Naive thymus-derived CD4-positive, alpha-beta T cell (primary cell): Measurements from ENCODE around the gene BATF3. TPM values are rescaled to one million over a fixed set of nuclear protein-coding genes. Genes with fewer than 3 reads are reported as not detected.

Experiments
- ATAC-seq: fragments of 150-1000 bp; cut with Tn5 transposase; 2 replicates; pipeline ENCODE4 v1.10.0; 2021; ENCODE audit warnings: mild to moderate bottlenecking, moderate library complexity
- CTCF ChIA-PET: fragments of 350-600 bp; sonication (Branson Sonifier 250); formaldehyde crosslinking; loops from one replicate; lab custom pipeline; 2021; ENCODE audit warnings: antibody characterized with exemption; lab: Charles Lee
- POLR2A ChIA-PET: fragments of 350-600 bp; sonication (Branson Sonifier 250); formaldehyde crosslinking; loops from one replicate; lab custom pipeline; 2021; ENCODE audit warnings: antibody characterized with exemption, inconsistent platforms; lab: Charles Lee
- DNase-seq, 9 donors: peaks; one replicate each; pipeline versions ENCODE4 v3.0.0 to v3.0.0-alpha.2; 2020 to 2022; ENCODE audit warnings: mixed read lengths in 1 of 9
- H3K27ac ChIP-seq: one replicate; pipeline ENCODE4 v1.7.0; 2013; ENCODE audit warnings: mild to moderate bottlenecking, low read depth, low read length, moderate library complexity
- H3K27me3 ChIP-seq, 2 donors: one replicate each; pipeline ENCODE4 v1.7.0; 2013; ENCODE audit warnings: low read length in 2 of 2, mild to moderate bottlenecking in 2 of 2, moderate library complexity in 2 of 2; ENCODE audit not compliant: control insufficient read depth in 2 of 2, insufficient read depth in 2 of 2
- H3K36me3 ChIP-seq, 3 experiments: 1 replicate in 2 of 3; 2 replicates in 1 of 3; pipeline ENCODE4 v1.7.0; 2013; ENCODE audit warnings: low read length in 3 of 3, mild to moderate bottlenecking in 3 of 3, moderate library complexity in 1 of 3; ENCODE audit not compliant: insufficient read depth in 3 of 3, control insufficient read depth in 2 of 3
- H3K4me1 ChIP-seq, 2 donors: one replicate each; pipeline ENCODE4 v1.7.0; 2013; ENCODE audit warnings: low read length in 2 of 2, mild to moderate bottlenecking in 2 of 2, moderate library complexity in 1 of 2; ENCODE audit not compliant: control insufficient read depth in 2 of 2, insufficient read depth in 2 of 2
- H3K4me3 ChIP-seq: 2 replicates; pipeline ENCODE4 v1.7.0; 2013; ENCODE audit warnings: mild to moderate bottlenecking, low read length
- H3K9me3 ChIP-seq, 3 experiments: 1 replicate in 2 of 3; 2 replicates in 1 of 3; pipeline ENCODE4 v1.7.0; 2013; ENCODE audit warnings: low read length in 3 of 3; ENCODE audit not compliant: control insufficient read depth in 2 of 3
- H3K27ac Mint-ChIP-seq, 9 donors: one replicate each; pipeline ENCODE4 v1.8.0; 2020 to 2022; ENCODE audit warnings: mixed read lengths in 9 of 9, mild to moderate bottlenecking in 8 of 9, moderate library complexity in 5 of 9, inconsistent platforms in 2 of 9
- H3K27me3 Mint-ChIP-seq, 5 donors: one replicate each; pipeline ENCODE4 v1.8.0; 2021 to 2022; ENCODE audit warnings: mixed read lengths in 5 of 5, mild to moderate bottlenecking in 1 of 5
- H3K36me3 Mint-ChIP-seq, 5 donors: one replicate each; pipeline ENCODE4 v1.8.0; 2020 to 2022; ENCODE audit warnings: mixed read lengths in 5 of 5, mild to moderate bottlenecking in 3 of 5, inconsistent platforms in 1 of 5
- H3K4me1 Mint-ChIP-seq, 7 donors: one replicate each; pipeline ENCODE4 v1.8.0; 2020 to 2022; ENCODE audit warnings: mixed read lengths in 7 of 7, mild to moderate bottlenecking in 3 of 7, inconsistent platforms in 1 of 7
- H3K4me3 Mint-ChIP-seq, 10 donors: one replicate each; pipeline ENCODE4 v1.8.0; 2020 to 2022; ENCODE audit warnings: mild to moderate bottlenecking in 10 of 10, mixed read lengths in 10 of 10, moderate library complexity in 6 of 10, inconsistent platforms in 2 of 10
- H3K9me3 Mint-ChIP-seq, 11 donors: one replicate each; pipeline ENCODE4 v1.8.0; 2020 to 2022; ENCODE audit warnings: mixed read lengths in 11 of 11, mild to moderate bottlenecking in 4 of 11, inconsistent platforms in 1 of 11, moderate library complexity in 1 of 11
- intact Hi-C, 2 donors: fragments of 100-400 bp; cut with micrococcal nuclease; formaldehyde crosslinking; loops; one replicate each; pipeline ENCODE4 v1.15.1; 2023
- polyA plus RNA-seq, 2 donors: library from polyadenylated mRNA; unstranded; fragments of 300-500 nt; fragmentation: Illumina TruSeq; gene quantifications; one replicate each; pipeline ENCODE4 v1.2.3, GENCODE V29; 2021
- total RNA-seq, 6 experiments: library from RNA in 5 of 6; stranded (reverse) in 5 of 6; gene quantifications; 1 replicate in 5 of 6; 2 replicates in 1 of 6; pipeline ENCODE4 v1.2.3 and lab custom pipeline; 2021 to 2026

Gene BATF3
- total and polyA plus RNA-seq, 7 experiments from 2014 or later = 0.27 to 40.2 (median 1.1) TPM

- DNase-seq (no peak), ATAC-seq (no peak)
- intact Hi-C loops = no loop called here
- H3K36me3 Mint-ChIP-seq = no peaks in the 10 kb centered on the region
- no peaks in the 10 kb centered on the region for H3K36me3 ChIP-seq
- peaks cover 0 to 3% (median 0%) of the 10 kb centered on the region in 11 donors for H3K9me3 Mint-ChIP-seq
- no peaks in the 10 kb centered on the region for H3K9me3 ChIP-seq
- no peak overlapping the region for H3K4me3 Mint-ChIP-seq
- H3K4me1 ChIP-seq = no peaks in the 10 kb centered on the region
- POLR2A ChIA-PET = no interaction called here
- H3K4me3 ChIP-seq = no peak overlapping the region
- H3K27me3 ChIP-seq = no peaks in the 10 kb centered on the region
- CTCF ChIA-PET = no interaction called here
- H3K27me3 Mint-ChIP-seq = peaks cover 0 to 21% (median 4%) of the 10 kb centered on the region in 5 donors
- no peaks in the 10 kb centered on the region for H3K4me1 Mint-ChIP-seq
- H3K27ac ChIP-seq = no peak overlapping the region
- no peak overlapping the region for H3K27ac Mint-ChIP-seq
Measured at GRCh38 chr1:212649020-212649419, 50.6 kb downstream of the BATF3 start.

DNA sequence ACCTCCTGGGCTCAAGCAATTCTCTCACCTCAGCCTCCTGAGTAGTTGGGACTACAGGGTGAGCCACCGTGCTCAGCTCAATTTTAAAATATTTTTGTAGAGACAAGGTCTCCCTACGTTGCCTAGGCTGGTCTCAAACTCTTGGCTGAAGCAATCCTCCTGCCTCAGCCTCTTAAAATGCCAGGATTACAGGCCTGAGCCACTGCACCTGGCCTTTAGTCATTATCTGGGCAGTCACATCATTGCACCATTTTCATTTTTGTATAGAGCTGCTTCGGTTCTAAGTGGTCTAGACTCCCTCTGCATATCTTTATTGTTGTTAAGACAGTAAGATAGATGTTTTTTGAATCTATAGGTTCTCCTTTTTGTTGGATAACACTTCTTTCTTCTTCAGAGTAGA is 51.2 kb downstream of the BATF3 start:
- CTCF ChIA-PET = interaction anchor here (0.6 to 0.7 kb wide), 2 partner anchors 152 to 358 kb away, joined by 4 read pairs; no protein-coding TSS in a partner anchor
- H3K4me1 Mint-ChIP-seq = no peaks in the 10 kb centered on the region
- DNase-seq = no peak
- Histone ChIP-seq H3K27me3 (no peaks in the 10 kb centered on the region), H3K27ac (no peak overlapping the region), H3K36me3 (no peaks in the 10 kb centered on the region), H3K4me3 (no peak overlapping the region), H3K4me1 (no peaks in the 10 kb centered on the region), H3K9me3 (no peaks in the 10 kb centered on the region)
- POLR2A ChIA-PET = no interaction called here
- H3K4me3 Mint-ChIP-seq = no peak overlapping the region
- peaks cover 0 to 17% (median 0%) of the 10 kb centered on the region in 5 donors for H3K27me3 Mint-ChIP-seq
- intact Hi-C loops = no loop called here
- H3K36me3 Mint-ChIP-seq = no peaks in the 10 kb centered on the region
- H3K9me3 Mint-ChIP-seq = peaks cover 0 to 3% (median 0%) of the 10 kb centered on the region in 11 donors
- no peak for ATAC-seq
- H3K27ac Mint-ChIP-seq = no peak overlapping the region

DNA sequence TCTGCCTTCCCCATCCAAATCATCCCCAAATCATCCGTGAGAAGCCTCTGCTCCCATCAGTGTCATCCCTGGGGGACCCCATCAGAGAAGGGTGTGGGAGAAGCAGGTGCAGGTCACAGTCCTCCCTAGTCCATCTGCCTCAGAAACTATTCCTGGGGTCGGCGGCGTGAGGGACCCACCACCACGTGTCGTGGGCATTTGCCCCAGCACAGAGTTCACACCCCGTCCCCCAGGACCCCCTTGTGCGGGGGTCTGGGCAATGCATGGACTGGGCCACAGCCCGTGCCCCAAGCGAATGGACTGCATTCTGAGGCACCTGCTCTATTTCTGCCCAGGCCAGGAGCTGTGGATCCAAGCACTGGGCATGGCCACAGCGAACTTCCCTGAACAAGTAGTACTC is 52.6 kb downstream of the BATF3 start:
- intact Hi-C loops = no loop called here
- no peaks in the 10 kb centered on the region for H3K4me1 ChIP-seq
- Mint-ChIP-seq H3K9me3 (peaks cover 0 to 3% (median 0%) of the 10 kb centered on the region in 11 donors), H3K27me3 (peaks cover 0 to 21% (median 0%) of the 10 kb centered on the region in 5 donors), H3K4me1 (no peaks in the 10 kb centered on the region), H3K27ac (no peak overlapping the region), H3K4me3 (no peak overlapping the region), H3K36me3 (no peaks in the 10 kb centered on the region)
- CTCF ChIA-PET = no interaction called here
- POLR2A ChIA-PET = no interaction called here
- DNase-seq (no peak), ATAC-seq (no peak)
- no peak overlapping the region for H3K27ac ChIP-seq
- no peaks in the 10 kb centered on the region for H3K27me3 ChIP-seq
- H3K9me3 ChIP-seq = no peaks in the 10 kb centered on the region
- H3K4me3 ChIP-seq = no peak overlapping the region
- no peaks in the 10 kb centered on the region for H3K36me3 ChIP-seq

- no peaks in the 10 kb centered on the region for H3K9me3 ChIP-seq
- no peak for DNase-seq
- Mint-ChIP-seq H3K27ac (no peak overlapping the region), H3K36me3 (no peaks in the 10 kb centered on the region), H3K4me3 (no peak overlapping the region), H3K9me3 (peaks cover 0 to under 1% (median 0%) of the 10 kb centered on the region in 11 donors), H3K27me3 (peaks cover 0 to 21% (median 0%) of the 10 kb centered on the region in 5 donors), H3K4me1 (no peaks in the 10 kb centered on the region)
- H3K4me1 ChIP-seq = no peaks in the 10 kb centered on the region
- no peaks in the 10 kb centered on the region for H3K36me3 ChIP-seq
- no peak for ATAC-seq
- POLR2A ChIA-PET = no interaction called here
- no peaks in the 10 kb centered on the region for H3K27me3 ChIP-seq
- intact Hi-C loops = no loop called here
- H3K4me3 ChIP-seq = no peak overlapping the region
- CTCF ChIA-PET = no interaction called here
- no peak overlapping the region for H3K27ac ChIP-seq
Measured at GRCh38 chr1:212646588-212646987, 53.1 kb downstream of the BATF3 start.

GRCh38 chr1:212645546-212646543 is 53.8 kb downstream of the BATF3 start:
- Mint-ChIP-seq H3K4me3 (no peak overlapping the region), H3K36me3 (peaks cover 0 to 2% (median 0%) of the 10 kb centered on the region in 5 donors), H3K27ac (no peak overlapping the region), H3K9me3 (peaks cover 0 to 3% (median 0%) of the 10 kb centered on the region in 11 donors), H3K4me1 (no peaks in the 10 kb centered on the region), H3K27me3 (peaks cover 0 to 26% (median 7%) of the 10 kb centered on the region in 5 donors)
- intact Hi-C loops = no loop called here
- H3K4me1 ChIP-seq = no peaks in the 10 kb centered on the region
- ChIA-PET POLR2A (no interaction called here), CTCF (no interaction called here)
- H3K36me3 ChIP-seq = no peaks in the 10 kb centered on the region
- no peaks in the 10 kb centered on the region for H3K27me3 ChIP-seq
- H3K27ac ChIP-seq = no peak overlapping the region
- H3K9me3 ChIP-seq = no peaks in the 10 kb centered on the region
- no peak overlapping the region for H3K4me3 ChIP-seq
- ATAC-seq = peak; percentile 24
- no peak for DNase-seq

DNA sequence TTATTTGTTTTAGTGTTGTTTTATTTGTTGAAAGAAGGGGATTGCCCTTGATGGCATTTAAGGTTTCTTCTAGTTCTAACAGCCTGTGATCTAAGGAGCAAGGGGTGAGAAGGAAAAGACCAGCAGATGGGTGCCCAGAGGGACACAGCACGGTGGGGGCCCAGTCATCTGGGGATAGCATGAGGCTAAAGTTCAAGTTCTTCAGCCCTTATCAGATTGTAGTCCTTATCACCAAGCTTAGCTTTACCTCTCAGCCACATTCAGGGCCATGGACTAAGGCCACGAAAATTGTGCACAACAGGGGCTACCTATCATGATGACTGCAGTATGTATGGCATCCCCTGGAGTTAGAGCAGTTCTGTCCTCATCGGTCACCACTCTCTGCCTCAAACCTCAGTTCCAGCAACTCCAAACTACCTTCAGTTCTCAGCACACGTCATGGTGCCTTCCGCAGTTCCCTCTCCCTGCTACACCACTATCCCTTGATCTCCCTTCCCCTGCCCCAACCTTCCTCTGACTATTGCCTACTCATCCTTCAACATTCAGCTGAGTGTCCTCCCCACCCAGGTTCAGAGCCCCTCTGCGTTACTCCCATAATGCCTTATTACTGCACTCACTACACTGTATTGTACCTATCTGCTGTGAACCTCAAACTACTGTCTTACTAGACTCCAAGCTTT is 54.6 kb downstream of the BATF3 start:
- CTCF ChIA-PET = no interaction called here
- Histone ChIP-seq H3K36me3 (no peaks in the 10 kb centered on the region), H3K9me3 (no peaks in the 10 kb centered on the region), H3K27me3 (no peaks in the 10 kb centered on the region), H3K4me3 (no peak overlapping the region), H3K4me1 (no peaks in the 10 kb centered on the region), H3K27ac (no peak overlapping the region)
- POLR2A ChIA-PET = no interaction called here
- Mint-ChIP-seq H3K27ac (no peak overlapping the region), H3K27me3 (peaks cover 0 to 35% (median 14%) of the 10 kb centered on the region in 5 donors), H3K9me3 (peaks cover 0 to 10% (median 0%) of the 10 kb centered on the region in 11 donors), H3K4me3 (no peak overlapping the region), H3K36me3 (peaks cover 0 to 6% (median 0%) of the 10 kb centered on the region in 5 donors), H3K4me1 (no peaks in the 10 kb centered on the region)
- ATAC-seq = peak; percentile 32
- intact Hi-C loops = no loop called here
- no peak for DNase-seq
